GM21737 (cell line): ENCODE measurements around the gene ZNF512.
A peak's percentile ranks its signal among the peaks of the same experiment; 100 is the strongest.
"Not testable (repeated sequence)": the region's sequence is repeated elsewhere in the genome, so short reads cannot be mapped to it uniquely, and the experiment has no call there.

Source experiments
- ATAC-seq: cut with Tn5 transposase; IDR thresholded peaks from one replicate; pipeline ENCODE4 v1.9.1; 2021; ENCODE audit warnings: mild to moderate bottlenecking, moderate library complexity; ENCODE audit not compliant: unreplicated experiment

ZNF512 gene

GRCh38 chr2:27630257-27630656, 47.4 kb downstream of the ZNF512 start:
- not testable (repeated sequence) for ATAC-seq

GRCh38 chr2:27634291-27634690, 51.4 kb downstream of the ZNF512 start:
- ATAC-seq, result no peak

GRCh38 chr2:27636766-27637165, 53.9 kb downstream of the ZNF512 start:
- ATAC-seq, result no peak

DNA sequence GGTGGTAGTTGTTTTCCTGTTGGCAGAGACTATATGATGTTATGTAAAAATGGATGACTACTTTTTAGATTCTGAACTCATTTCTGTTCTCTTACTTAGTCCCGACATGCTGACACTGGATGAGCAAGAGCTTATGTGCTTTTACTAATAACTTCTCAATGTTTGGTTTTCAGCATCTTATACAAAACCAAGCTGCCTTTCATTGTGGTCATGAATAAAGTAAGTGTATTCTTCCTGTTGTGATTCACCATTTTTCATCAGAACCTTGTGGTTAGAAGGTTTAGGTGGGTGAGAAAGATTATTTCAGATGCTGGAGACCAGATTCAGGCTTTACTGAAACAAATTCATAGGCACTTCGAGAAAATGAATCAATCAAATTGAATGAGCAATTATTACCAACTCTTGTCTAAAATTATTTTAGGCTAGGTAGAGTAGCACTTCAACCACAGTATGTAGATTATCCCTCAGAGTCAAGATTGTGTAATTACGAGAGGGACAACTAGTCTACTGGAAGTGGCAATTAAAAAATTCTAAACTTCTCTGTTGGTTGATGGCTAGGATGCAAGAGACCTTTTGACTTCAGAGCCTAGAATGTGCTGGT, 55.3 kb downstream of the ZNF512 start:
- no peak for ATAC-seq

DNA sequence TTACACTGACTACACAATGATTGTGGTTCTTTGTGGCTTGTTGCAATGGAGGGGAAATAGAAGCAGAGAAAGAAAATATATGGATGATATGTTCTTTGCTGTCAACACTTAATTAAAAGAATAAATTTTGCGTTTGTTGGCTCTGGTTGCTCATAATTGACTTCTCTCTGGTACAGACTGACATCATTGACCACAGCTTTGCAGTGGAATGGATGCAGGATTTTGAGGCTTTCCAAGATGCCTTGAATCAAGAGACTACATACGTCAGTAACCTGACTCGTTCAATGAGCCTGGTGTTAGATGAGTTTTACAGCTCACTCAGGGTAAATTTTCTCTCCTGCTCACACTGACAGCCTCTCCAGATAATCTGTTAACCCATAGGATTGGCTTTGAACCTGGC, 55.9 kb downstream of the ZNF512 start:
- ATAC-seq, result no peak

- no peak for ATAC-seq
Observed at GRCh38 chr2:27640722-27641245, 57.9 kb downstream of the ZNF512 start.

DNA sequence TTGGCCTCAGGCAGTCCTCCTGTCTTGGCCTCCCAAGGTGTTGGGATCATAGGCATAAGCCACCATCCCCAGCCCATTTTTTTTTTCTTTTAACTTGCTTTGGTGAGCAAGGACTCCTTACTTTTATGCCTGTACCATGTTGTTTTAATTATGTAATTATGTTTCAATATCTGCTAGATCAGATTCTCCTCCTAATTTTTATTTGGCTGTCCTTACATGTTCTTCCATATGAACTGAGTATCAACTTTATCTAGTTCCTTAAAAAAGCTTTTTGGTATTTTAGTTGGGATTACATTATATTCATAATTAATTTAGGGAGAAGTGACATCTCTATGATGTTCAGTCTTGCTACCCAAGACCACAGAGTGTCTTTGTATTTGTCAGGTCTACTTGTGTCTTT, 62.4 kb downstream of the ZNF512 start:
- no peak for ATAC-seq

DNA sequence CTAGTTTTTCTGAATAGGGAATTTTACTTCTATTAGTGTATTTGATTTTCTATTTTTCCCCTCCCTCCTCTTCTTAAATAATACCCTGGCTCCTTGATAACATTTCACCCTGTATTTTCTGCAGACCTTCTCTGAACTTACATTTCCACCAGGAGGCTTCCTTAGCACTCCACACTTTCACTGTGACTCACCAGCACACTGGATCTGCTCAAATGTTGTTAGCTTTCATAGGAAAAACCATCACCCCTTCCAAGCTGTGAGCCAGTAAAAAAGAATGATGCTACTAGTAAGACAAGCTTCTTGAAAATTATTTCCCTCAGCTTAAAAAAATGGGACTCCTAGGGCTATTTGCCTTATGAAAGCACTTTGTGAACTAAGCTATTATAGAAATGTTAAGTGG, 64.4 kb downstream of the ZNF512 start:
- no peak for ATAC-seq

- no peak for ATAC-seq
Observed at GRCh38 chr2:27647737-27648136, 64.9 kb downstream of the ZNF512 start.

DNA sequence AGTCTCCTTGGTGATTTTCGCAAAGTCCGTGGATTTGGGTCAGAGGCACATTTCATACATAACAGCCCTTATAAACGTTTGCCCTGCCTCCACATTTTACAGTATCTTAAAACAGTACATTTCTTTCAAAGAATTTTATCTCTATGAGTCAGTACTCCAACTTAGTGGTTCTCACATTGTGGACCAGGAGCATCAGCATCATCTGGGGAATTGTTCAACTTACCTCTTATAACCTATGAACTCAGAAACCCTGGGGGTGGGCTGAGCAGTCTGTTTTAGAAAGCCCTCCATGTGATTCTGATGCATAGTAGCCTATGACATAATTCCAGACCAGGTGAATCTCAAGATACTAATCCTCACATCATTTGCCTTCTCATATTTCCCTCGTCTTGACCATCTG, 68.2 kb downstream of the ZNF512 start:
- no peak for ATAC-seq

- ATAC-seq, result no peak
Observed at GRCh38 chr2:27652341-27652740, 69.5 kb downstream of the ZNF512 start.

DNA sequence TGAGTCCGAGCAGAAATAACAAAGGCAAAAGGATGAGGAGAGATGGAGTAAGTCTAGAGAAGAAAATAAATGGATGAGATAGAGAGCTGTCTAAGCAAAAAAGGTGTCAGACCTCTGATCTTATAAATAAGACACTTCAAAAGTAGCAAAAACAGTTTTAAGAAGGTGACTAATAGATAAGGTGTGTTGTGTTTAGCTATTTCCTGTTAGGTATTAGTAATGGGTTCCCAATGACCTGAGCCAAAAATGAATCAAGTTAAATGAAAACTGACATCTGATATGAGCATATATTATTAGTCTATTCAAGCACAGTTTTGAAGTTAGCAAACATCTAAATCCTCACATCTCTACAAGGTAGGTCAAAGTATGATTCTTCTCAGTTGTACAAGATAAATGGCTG, 69.9 kb downstream of the ZNF512 start:
- no peak for ATAC-seq

GRCh38 chr2:27653397-27653796, 70.6 kb downstream of the ZNF512 start:
- ATAC-seq, result no peak

GRCh38 chr2:27655155-27655951, 72.5 kb downstream of the ZNF512 start:
- ATAC-seq, result no peak

DNA sequence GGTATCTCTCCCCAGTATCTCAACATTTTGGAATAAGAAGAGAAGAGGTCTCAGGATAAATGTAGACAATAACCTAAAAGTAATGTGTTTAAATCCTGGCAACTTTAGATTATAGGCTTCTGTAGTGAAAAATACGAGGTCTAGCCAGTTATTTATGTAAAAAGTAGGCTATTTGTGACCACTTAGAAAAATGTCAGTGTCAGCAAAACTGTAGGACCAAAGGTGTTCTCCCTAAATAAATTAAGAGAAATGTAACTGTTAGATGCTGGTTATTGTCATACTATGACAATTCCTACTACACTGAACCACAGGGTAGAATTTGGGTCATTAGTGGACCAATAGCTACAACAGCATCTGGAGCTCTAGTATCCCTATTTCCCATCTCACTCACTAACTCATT, 78.5 kb downstream of the ZNF512 start:
- ATAC-seq, result no peak

DNA sequence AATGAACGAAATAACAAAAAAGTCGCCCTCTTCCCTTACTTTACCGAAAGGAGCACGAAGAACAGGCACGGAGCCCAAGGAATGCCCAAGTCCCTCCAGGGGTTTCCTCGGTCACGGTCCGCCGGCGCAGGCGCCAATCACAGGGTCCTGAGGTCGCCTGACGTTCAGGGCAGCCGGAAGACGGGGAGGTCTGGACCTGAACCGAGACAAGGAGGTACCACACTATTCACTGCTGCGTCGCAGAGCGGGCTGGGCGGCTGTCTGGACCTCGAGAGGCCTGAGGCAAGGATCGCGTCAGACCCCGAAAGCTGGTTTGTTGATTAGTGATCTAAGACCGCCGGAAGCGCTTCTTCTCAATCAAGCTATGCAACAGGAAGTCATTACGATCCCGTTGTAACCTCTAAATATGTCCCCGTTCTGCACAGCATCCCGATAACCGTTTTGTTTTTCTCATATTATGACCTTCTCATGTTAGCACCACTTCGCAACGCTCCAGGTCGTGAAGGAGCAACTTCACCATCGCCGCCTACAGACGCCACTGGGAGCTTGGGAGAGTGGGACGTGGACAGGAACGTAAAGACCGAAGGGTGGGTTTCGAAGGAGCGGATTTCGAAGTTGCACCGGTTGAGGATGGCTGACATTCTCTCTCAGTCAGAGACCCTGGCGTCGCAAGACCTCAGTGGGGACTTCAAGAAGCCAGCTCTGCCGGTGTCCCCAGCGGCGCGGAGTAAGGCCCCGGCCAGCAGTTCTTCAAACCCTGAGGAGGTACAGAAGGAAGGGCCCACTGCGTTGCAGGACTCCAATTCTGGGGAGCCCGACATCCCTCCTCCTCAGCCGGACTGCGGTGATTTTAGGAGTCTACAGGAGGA, 80.7 kb downstream of the ZNF512 start, which contains the start of the genes SLC4A1AP and SUPT7L:
SLC4A1AP (plus strand) TSS at position 605 of the 869 bp plus-strand sequence; CDS start at position 631, 26 bp downstream.
SUPT7L (minus strand) TSS at position 330 of the 869 bp plus-strand sequence. CDS start 1,422 bp downstream, outside the sequence.
- ATAC-seq, result peak; percentile 70

DNA sequence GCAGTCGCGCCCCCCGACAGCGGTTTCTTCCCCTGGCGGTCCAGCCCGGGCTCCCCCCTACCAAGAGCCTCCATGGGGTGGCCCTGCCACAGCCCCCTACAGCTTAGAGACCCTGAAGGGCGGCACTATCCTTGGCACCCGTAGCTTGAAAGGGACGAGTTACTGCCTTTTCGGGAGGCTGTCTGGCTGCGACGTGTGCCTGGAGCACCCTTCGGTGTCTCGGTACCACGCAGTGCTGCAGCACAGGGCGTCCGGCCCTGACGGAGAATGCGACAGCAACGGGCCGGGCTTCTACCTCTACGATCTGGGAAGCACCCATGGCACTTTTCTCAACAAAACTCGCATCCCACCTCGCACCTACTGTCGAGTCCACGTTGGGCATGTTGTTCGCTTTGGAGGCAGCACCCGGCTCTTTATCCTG, 81.3 kb downstream of the ZNF512 start:
- no peak for ATAC-seq

GRCh38 chr2:27664622-27665363, 82.0 kb downstream of the ZNF512 start:
- ATAC-seq, result no peak

- no peak for ATAC-seq
Observed at GRCh38 chr2:27667446-27667845, 84.6 kb downstream of the ZNF512 start.

DNA sequence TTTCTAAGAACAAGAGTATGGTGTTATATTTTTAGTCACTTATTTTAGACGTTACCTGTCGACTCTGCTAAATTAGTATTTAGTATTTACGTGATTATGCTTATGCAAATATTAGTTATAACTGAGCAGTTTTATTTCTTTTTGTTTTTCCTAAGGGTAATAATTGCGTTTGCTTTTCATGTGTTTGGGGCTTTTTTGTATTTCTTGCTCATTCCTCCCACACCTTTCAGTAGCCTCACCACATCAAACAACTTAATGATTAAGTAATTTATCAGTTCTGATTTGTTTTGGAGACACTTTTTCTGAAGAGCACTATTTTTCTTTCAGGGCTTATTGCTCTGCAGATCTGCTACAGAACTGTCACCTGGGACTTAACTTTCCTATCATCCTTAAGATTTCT, 88.4 kb downstream of the ZNF512 start:
- ATAC-seq, result no peak
